D721Med (cell line): Measurements from ENCODE around the gene APBA1.

Experiments
- DNase-seq: peaks from one replicate; pipeline ENCODE4 v3.0.0; 2011; ENCODE audit warnings: low spot score; ENCODE audit not compliant: insufficient read length
- FAIRE-seq: peaks from 2 replicates; lab custom pipeline; 2011; peaks lifted over from hg19 to GRCh38; lab: Jason Lieb, UNC
- TF ChIP-seq, protein P1 (sequence below): IDR thresholded peaks from 2 replicates; pipeline ENCODE4 v1.5.1; 2012; ENCODE audit warnings: mild to moderate bottlenecking, control low read depth; ENCODE audit not compliant: insufficient read depth; ENCODE audit errors: missing control alignments

APBA1 gene

DNA sequence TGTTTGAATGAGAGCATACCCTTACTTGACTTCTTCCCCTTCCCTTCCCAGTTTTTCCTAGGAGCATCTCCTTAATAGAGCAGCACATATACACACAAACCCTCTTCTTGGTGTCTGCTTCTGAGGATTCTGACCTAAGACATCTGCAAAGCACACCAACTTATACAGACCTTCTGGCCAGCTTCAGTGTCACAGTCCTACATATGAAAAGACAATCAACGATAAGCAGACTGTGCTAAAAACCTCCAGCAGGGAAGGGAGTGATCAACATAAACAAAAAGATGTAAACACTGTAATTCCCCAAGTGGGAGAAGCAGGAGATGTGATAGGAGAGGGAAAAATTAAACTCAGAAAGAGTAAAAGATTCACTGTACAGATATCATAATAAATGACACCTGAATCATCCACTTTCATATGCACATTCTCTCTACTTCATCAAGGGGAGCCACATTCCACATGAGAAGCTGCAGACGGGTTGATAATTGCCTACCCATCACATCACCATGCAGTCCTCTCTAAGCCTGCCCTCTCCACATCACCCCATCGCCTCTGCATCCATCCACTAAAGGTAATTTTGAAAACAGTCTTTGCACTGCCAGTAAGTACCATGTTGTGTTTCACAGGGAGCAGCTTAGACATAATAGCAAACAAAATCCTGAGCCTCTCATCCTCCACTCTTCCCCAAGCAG is 13.0 kb downstream of the APBA1 start:
- TF ChIP-seq, protein P1, sequence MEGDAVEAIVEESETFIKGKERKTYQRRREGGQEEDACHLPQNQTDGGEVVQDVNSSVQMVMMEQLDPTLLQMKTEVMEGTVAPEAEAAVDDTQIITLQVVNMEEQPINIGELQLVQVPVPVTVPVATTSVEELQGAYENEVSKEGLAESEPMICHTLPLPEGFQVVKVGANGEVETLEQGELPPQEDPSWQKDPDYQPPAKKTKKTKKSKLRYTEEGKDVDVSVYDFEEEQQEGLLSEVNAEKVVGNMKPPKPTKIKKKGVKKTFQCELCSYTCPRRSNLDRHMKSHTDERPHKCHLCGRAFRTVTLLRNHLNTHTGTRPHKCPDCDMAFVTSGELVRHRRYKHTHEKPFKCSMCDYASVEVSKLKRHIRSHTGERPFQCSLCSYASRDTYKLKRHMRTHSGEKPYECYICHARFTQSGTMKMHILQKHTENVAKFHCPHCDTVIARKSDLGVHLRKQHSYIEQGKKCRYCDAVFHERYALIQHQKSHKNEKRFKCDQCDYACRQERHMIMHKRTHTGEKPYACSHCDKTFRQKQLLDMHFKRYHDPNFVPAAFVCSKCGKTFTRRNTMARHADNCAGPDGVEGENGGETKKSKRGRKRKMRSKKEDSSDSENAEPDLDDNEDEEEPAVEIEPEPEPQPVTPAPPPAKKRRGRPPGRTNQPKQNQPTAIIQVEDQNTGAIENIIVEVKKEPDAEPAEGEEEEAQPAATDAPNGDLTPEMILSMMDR, result no peak
- FAIRE-seq (no peak), DNase-seq (no peak)

DNA sequence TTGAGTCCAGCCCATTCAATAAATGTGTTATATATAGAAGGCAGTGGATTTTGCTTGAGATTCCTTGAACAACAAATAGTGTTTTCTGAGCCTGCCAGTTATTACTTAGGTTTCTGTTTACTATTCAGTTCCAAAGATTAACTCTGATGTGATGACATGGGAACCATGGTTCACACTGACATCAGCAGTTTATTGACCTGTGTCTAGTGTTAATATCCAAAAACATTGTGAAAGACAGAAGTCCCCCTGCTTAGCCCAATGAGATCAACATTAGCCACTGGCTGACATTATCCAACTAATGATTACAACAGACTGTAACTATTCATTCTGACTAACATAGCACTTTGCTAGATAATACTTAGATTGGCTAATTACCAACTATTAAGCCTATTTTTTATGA is 14.9 kb downstream of the APBA1 start:
- TF ChIP-seq, protein P1, result no peak
- FAIRE-seq (no peak), DNase-seq (no peak)

DNA sequence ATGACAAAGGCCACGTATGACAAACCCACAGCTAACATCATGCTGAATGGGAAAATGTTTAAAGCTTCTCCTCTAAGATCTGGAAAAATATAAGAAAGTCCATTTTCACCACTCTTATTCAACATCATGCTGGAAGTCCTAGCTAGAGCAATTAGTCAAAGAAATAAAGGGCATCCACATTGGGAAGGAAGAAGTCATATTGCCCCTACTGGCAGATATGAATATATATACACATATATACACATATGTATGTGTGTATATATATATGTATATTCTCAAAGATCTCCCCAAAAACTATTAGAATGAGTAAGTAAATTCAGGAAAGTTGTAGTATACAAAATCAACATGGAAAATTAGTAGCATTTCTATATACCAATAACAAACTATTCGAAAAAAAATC is 17.1 kb downstream of the APBA1 start:
- TF ChIP-seq, protein P1, result no peak
- FAIRE-seq, result no peak
- DNase-seq, result no peak

DNA sequence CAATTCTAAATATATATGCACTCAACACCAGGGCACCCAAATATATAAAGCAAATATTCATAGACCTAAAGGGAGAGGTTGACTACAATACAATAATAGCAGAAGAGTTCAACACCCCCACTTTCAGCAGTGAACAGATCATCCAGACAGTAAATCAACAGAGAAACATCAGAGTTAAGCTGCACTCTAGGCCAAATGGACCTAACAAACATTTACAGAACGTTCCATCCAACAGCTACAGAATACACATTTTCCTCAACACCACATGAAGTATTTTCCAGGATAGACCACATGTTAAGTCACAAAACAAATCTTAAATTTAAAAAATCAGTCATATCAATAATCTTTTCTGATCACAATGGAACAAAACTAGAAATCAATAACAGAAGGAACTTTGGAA is 18.9 kb downstream of the APBA1 start:
- no peak for DNase-seq
- TF ChIP-seq, protein P1, result no peak
- FAIRE-seq, result no peak

DNA sequence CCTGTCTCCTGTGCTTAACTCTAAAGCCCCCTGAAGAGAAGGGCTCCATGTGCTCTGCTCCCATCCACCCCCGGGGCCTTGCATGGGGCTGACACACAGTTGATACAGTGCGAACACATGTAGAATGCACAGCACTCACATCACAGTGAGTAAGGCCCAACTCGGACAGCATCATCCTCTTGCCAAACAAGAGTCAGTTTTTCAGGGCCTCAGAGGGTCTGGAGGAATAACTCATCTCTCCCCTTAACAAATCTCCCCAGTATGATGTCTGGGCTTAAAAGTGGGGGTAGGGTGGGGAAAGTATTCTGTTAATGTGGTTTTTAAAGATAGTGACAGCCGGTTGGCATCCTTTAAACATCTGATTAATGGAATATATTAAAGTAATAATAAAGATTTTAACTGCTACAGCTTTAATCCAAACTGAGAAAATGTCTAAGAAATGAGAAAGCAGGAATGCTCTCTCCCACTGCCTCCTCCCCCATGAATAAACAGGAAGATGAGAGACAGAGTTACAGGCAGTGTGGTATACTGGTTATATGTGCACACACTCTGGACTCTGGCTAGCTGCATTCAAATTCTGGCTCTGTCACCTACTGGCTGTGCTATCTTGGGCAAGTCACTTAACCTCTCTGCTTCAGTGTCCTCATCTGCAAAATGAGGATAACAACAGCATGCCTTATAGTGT is 22.5 kb downstream of the APBA1 start:
- TF ChIP-seq, protein P1, result no peak
- DNase-seq (no peak), FAIRE-seq (no peak)

DNA sequence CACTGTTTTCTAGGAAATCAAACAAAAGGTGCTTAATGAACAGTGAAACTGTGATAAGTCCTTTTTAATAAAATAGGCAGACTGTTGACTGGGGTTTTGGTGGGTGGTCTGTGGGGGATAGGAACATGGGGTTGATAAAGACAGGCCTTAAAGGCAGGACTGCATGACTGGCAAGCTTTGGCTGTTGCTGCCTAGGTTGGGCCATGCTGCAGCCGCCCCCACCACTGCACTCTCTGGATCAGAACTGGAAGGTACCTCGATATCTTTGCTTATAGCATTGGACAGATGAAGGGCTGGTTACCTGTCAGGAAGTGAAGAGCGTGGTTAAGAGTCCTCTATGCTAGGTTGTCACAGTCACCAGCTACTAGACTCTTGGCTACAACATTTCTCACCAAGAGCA is 24.4 kb downstream of the APBA1 start:
- no peak for DNase-seq
- TF ChIP-seq, protein P1, result no peak
- no peak for FAIRE-seq

DNA sequence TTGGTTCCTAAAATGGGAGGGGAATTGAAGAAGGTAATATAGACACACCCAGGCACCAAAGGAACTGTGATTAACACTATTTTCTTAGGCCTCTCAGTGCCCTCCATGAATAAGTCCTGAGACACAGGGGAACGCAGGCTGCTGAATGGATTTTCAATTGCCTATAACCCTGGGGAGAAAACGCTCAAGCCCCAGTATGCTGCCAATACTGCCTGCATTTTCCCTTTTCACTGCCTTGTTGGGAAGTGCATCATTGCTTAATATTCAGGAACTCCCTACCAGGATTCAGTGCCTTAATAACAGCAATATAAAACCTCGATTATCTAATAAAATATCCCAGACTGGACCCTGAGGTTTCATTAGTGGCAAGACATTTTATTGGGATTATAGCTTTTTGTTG is 25.4 kb downstream of the APBA1 start:
- FAIRE-seq (no peak), DNase-seq (no peak)
- TF ChIP-seq, protein P1, result no peak
